Measurements from ENCODE around the gene TRMT6. TPM values are rescaled to one million over a fixed set of nuclear protein-coding genes. Genes with fewer than 3 reads are reported as not detected.

TRMT6 gene
- polyA plus RNA-seq, 1 donor (not counting 4 experiments of a cell fraction or from before 2014, with no cell fraction given) = 26.3 TPM

- dilution Hi-C loops (cut with MboI; ENCODE audit: extremely low pct_ligation_motif_present, low sequenced_read_pairs) = no loop called here
- no peaks in the 10 kb centered on the region for H3K4me1 ChIP-seq (ENCODE audit: control insufficient read depth, extremely low read depth, insufficient read depth, low read length)
- FAIRE-seq (no peak), DNase-seq (ENCODE audit: low read depth, low spot score) (no peak)
- H3K4me3 ChIP-seq (ENCODE audit: control insufficient read depth in 2 of 3, extremely low read depth in 1 of 3, insufficient read depth in 2 of 3, low read depth in 1 of 3, low read length in 3 of 3) = no peak overlapping the region
- H3K36me3 ChIP-seq (ENCODE audit: control insufficient read depth in 2 of 2, extremely low read depth in 1 of 2, insufficient read depth in 2 of 2, low read length in 2 of 2) = peaks cover 0 to 2% of the 10 kb centered on the region in 2 experiments
- TF ChIP-seq, protein P1, sequence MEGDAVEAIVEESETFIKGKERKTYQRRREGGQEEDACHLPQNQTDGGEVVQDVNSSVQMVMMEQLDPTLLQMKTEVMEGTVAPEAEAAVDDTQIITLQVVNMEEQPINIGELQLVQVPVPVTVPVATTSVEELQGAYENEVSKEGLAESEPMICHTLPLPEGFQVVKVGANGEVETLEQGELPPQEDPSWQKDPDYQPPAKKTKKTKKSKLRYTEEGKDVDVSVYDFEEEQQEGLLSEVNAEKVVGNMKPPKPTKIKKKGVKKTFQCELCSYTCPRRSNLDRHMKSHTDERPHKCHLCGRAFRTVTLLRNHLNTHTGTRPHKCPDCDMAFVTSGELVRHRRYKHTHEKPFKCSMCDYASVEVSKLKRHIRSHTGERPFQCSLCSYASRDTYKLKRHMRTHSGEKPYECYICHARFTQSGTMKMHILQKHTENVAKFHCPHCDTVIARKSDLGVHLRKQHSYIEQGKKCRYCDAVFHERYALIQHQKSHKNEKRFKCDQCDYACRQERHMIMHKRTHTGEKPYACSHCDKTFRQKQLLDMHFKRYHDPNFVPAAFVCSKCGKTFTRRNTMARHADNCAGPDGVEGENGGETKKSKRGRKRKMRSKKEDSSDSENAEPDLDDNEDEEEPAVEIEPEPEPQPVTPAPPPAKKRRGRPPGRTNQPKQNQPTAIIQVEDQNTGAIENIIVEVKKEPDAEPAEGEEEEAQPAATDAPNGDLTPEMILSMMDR (optimal IDR thresholded peaks at IDR 0.05 in 1 of 3, IDR thresholded peaks at IDR 0.05 in 1 of 3, conservative IDR thresholded peaks at IDR 0.05 in 1 of 3; ENCODE audit: extremely low read depth in 1 of 3, insufficient read depth in 2 of 3, low read length in 3 of 3) = no peak
- TF ChIP-seq EZH2 (IDR thresholded peaks at IDR 0.05; ENCODE audit: low read length) = no peak
- no peak overlapping the region for H3K4me2 ChIP-seq (ENCODE audit: control insufficient read depth, extremely low read depth, insufficient read depth, low read depth, low read length)
- no peaks in the 10 kb centered on the region for H3K79me2 ChIP-seq (ENCODE audit: control insufficient read depth, insufficient read depth, low read length)
- no peak overlapping the region for H2AFZ ChIP-seq (ENCODE audit: control insufficient read depth, low read length)
- H3K9ac ChIP-seq (ENCODE audit: control insufficient read depth, extremely low read depth, insufficient read depth, low read length) = no peak overlapping the region
- H3K9me1 ChIP-seq (ENCODE audit: control insufficient read depth, extremely low read depth, insufficient read depth, low read length) = no peaks in the 10 kb centered on the region
- H3K27me3 ChIP-seq (ENCODE audit: control insufficient read depth, extremely low read depth, insufficient read depth, low read length) = no peaks in the 10 kb centered on the region
- no peak overlapping the region for H3K27ac ChIP-seq (ENCODE audit: control insufficient read depth, insufficient read depth, low read length)
- H4K20me1 ChIP-seq (ENCODE audit: control insufficient read depth, extremely low read depth, insufficient read depth, low read length) = no peaks in the 10 kb centered on the region
- H3K9me3 ChIP-seq (ENCODE audit: control insufficient read depth, low read depth, low read length) = no peaks in the 10 kb centered on the region
Observed at GRCh38 chr20:5967469-5967868, 17.1 kb upstream of the TRMT6 start.

GRCh38 chr20:5949943-5950270, 426 bp downstream of the TRMT6 start:
- H3K79me2 ChIP-seq (ENCODE audit: control insufficient read depth, insufficient read depth, low read length) = peaks cover 48% of the 10 kb centered on the region
- dilution Hi-C loops (cut with MboI; ENCODE audit: extremely low pct_ligation_motif_present, low sequenced_read_pairs) = no loop called here

More at GRCh38 chr20:5949943-5950270, 426 bp downstream of the TRMT6 start:
- DNase-seq (ENCODE audit: low read depth, low spot score) (no peak), FAIRE-seq (no peak)
- peaks cover 38% of the 10 kb centered on the region for H3K4me1 ChIP-seq (ENCODE audit: control insufficient read depth, extremely low read depth, insufficient read depth, low read length)
- no peaks in the 10 kb centered on the region for H3K9me3 ChIP-seq (ENCODE audit: control insufficient read depth, low read depth, low read length)
- peak overlapping the region; percentile 96 for H3K4me2 ChIP-seq (ENCODE audit: control insufficient read depth, extremely low read depth, insufficient read depth, low read depth, low read length)
- no peaks in the 10 kb centered on the region for H3K9me1 ChIP-seq (ENCODE audit: control insufficient read depth, extremely low read depth, insufficient read depth, low read length)
- peaks cover 7 to 38% of the 10 kb centered on the region in 2 experiments for H3K36me3 ChIP-seq (ENCODE audit: control insufficient read depth in 2 of 2, extremely low read depth in 1 of 2, insufficient read depth in 2 of 2, low read length in 2 of 2)
- H3K27ac ChIP-seq (ENCODE audit: control insufficient read depth, insufficient read depth, low read length) = peak overlapping the region; percentile 72
- peak overlapping the region; percentile 79 to 99 (median 93) for H3K4me3 ChIP-seq (ENCODE audit: control insufficient read depth in 2 of 3, extremely low read depth in 1 of 3, insufficient read depth in 2 of 3, low read depth in 1 of 3, low read length in 3 of 3)
- H3K27me3 ChIP-seq (ENCODE audit: control insufficient read depth, extremely low read depth, insufficient read depth, low read length) = no peaks in the 10 kb centered on the region
- H3K9ac ChIP-seq (ENCODE audit: control insufficient read depth, extremely low read depth, insufficient read depth, low read length) = peak overlapping the region; percentile 81
- TF ChIP-seq, protein P1 (optimal IDR thresholded peaks at IDR 0.05 in 1 of 3, IDR thresholded peaks at IDR 0.05 in 1 of 3, conservative IDR thresholded peaks at IDR 0.05 in 1 of 3; ENCODE audit: extremely low read depth in 1 of 3, insufficient read depth in 2 of 3, low read length in 3 of 3) = no peak
- no peak for TF ChIP-seq EZH2 (IDR thresholded peaks at IDR 0.05; ENCODE audit: low read length)
- no peaks in the 10 kb centered on the region for H4K20me1 ChIP-seq (ENCODE audit: control insufficient read depth, extremely low read depth, insufficient read depth, low read length)
- peak overlapping the region; percentile 94 for H2AFZ ChIP-seq (ENCODE audit: control insufficient read depth, low read length)

Measured in keratinocyte (primary cell).